ENCODE measurements around the gene JAK3. TPM values are rescaled to one million over a fixed set of nuclear protein-coding genes. Genes with fewer than 3 reads are reported as not detected.

The JAK3 gene
- total RNA-seq, 3 donors from 2014 or later, result 2.8 to 13.1 (median 3.5) TPM

DNA sequence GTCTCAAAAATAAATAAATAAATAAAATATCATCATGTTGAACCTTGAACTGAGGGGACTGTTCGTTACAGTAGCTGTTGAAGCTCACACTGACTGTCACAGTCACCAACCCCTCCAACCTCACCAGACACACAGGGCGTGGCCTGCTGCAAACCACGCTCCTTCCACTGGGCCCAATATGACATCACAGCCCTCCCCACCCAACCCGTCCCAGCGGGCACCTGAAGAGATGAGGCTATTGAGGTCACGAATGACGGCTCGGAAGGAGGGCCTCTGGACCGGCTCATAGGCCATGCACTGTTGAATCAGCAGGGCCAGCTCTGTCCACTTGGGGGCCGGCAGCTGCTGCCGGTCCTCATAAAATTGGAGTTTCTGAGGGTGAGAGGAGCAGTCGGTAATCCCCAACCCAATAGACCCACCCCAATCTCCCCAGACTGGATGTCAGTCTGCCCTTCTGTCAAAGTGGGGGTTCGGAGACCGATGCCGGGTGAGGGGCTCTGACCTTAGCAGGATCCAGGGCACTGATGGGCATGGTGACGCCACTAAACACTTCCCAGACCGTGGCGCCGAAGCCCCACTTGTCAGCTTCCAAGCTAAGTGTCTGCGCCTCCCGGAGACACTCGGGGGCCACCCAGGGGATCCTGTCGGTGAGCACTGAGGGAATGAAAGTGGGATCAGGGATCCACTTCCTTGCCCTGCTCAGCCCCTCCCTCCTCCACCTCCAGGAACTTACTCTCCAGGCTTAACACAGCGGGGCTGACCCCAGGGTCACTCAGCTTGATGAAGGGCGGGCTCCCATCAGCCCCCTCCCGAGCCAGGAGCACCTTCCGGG lies 13.2 kb downstream of the JAK3 start:
- H3K9me3 ChIP-seq, result no peaks in the 10 kb centered on the region
- TF ChIP-seq POLR2AphosphoS5 (IDR thresholded peaks at IDR 0.05), result no peak
- TF ChIP-seq CTCF (IDR thresholded peaks at IDR 0.05), result no peak
- no peak for TF ChIP-seq POLR2A (IDR thresholded peaks at IDR 0.05)
- DNase-seq (ENCODE audit: low spot score in 2 of 2), result no peak
- no peaks in the 10 kb centered on the region for H3K36me3 ChIP-seq
- H3K27me3 ChIP-seq, result no peaks in the 10 kb centered on the region
- H3K4me1 ChIP-seq, result no peaks in the 10 kb centered on the region
- H3K27ac ChIP-seq, result no peak overlapping the region
- H3K4me3 ChIP-seq, result no peak overlapping the region
- intact Hi-C loops (cut with DNase I; ENCODE audit: low total_unique reads), result no loop called here

DNA sequence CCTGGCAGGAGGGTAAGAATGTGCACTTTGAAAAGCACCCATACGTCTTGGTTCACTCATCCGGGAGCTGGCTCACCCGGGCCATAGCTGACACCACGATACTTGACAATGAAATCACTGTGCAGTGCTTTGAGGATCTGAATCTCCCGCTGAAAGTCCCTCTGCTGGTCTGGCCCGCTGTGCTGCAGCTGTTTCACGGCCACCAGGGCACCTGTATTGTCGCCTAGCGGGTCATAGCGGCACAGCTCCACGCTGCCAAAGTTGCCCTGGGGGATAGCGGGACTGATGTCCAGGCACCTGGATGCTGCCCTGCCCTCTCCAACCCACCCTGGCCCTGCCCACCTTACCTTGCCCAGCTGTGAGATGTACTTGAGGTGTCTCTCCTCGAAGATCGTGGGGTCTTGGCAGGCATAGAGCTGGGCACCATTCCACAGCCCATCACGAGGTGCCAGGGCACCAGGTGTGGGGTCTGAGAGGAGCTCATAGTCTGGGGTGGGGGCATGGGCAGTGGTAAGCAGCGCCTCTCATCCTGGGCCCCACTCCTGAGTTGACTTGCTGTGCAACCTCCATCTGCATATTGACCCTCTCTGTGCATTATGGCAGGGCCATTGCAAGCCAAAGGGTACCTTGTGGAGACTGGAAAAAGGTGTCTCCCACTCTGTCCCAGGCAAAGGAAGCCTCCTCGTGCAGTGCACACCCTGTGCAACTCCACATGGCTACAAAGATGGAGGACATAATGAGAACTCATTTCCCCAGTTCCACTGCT lies 15.2 kb downstream of the JAK3 start:
- DNase-seq (ENCODE audit: low spot score in 2 of 2), result no peak
- Histone ChIP-seq H3K36me3 (no peaks in the 10 kb centered on the region), H3K9me3 (no peaks in the 10 kb centered on the region), H3K27me3 (no peaks in the 10 kb centered on the region), H3K4me3 (no peak overlapping the region), H3K27ac (no peak overlapping the region), H3K4me1 (no peaks in the 10 kb centered on the region)
- intact Hi-C loops (cut with DNase I; ENCODE audit: low total_unique reads), result no loop called here
- no peak for TF ChIP-seq POLR2A (IDR thresholded peaks at IDR 0.05)
- TF ChIP-seq CTCF (IDR thresholded peaks at IDR 0.05), result no peak
- TF ChIP-seq POLR2AphosphoS5 (IDR thresholded peaks at IDR 0.05), result no peak

- H3K4me1 ChIP-seq, result no peaks in the 10 kb centered on the region
- DNase-seq (ENCODE audit: low spot score in 2 of 2), result no peak
- H3K27ac ChIP-seq, result no peak overlapping the region
- H3K9me3 ChIP-seq, result no peaks in the 10 kb centered on the region
- no peaks in the 10 kb centered on the region for H3K27me3 ChIP-seq
- intact Hi-C loops (cut with DNase I; ENCODE audit: low total_unique reads), result no loop called here
- TF ChIP-seq POLR2AphosphoS5 (IDR thresholded peaks at IDR 0.05), result no peak
- no peak for TF ChIP-seq CTCF (IDR thresholded peaks at IDR 0.05)
- no peak for TF ChIP-seq POLR2A (IDR thresholded peaks at IDR 0.05)
- H3K36me3 ChIP-seq, result no peaks in the 10 kb centered on the region
- peak overlapping the region in 1 of 3 donors; percentile 16 for H3K4me3 ChIP-seq
These were observed 16.3 kb downstream of the JAK3 start for GRCh38 chr19:17831419-17831888.

- H3K27ac ChIP-seq, result no peak overlapping the region
- H3K27me3 ChIP-seq, result no peaks in the 10 kb centered on the region
- intact Hi-C loops (cut with DNase I; ENCODE audit: low total_unique reads), result no loop called here
- no peaks in the 10 kb centered on the region for H3K4me1 ChIP-seq
- DNase-seq (ENCODE audit: low spot score in 2 of 2), result no peak
- no peaks in the 10 kb centered on the region for H3K36me3 ChIP-seq
- no peak for TF ChIP-seq POLR2A (IDR thresholded peaks at IDR 0.05)
- no peak for TF ChIP-seq CTCF (IDR thresholded peaks at IDR 0.05)
- no peak for TF ChIP-seq POLR2AphosphoS5 (IDR thresholded peaks at IDR 0.05)
- peak overlapping the region in 1 of 3 donors; percentile 16 for H3K4me3 ChIP-seq
- H3K9me3 ChIP-seq, result no peaks in the 10 kb centered on the region
These were observed 17.0 kb downstream of the JAK3 start for GRCh38 chr19:17830567-17831418.
